SK-N-SH (cell line): ENCODE data around the gene CRIP2. TPM values are rescaled to one million over a fixed set of nuclear protein-coding genes. Genes with fewer than 3 reads are reported as not detected.
A peak's percentile ranks its signal among the peaks of the same experiment; 100 is the strongest.

Experiments used
- CTCF ChIA-PET: fragments of 300-600, 350-600 bp; formaldehyde crosslinking; extraction: SDS; loops from one replicate; lab custom pipeline; 2021; lab: Yijun Ruan, JAX
- POLR2A ChIA-PET: fragments of 350-600 bp; sonication (Branson Sonifier 250); formaldehyde crosslinking; extraction: SDS; loops from one replicate; lab custom pipeline; 2020; ENCODE audit warnings: antibody characterized with exemption, inconsistent platforms; lab: Yijun Ruan, JAX
- DNase-seq: peaks from one replicate; pipeline ENCODE4 v3.0.0; 2012
- H2AFZ ChIP-seq: fragments of 200-600 bp; sonication (generic); 2 replicates; pipeline ENCODE4 v1.8.1; 2016; ENCODE audit warnings: antibody characterized with exemption, mild to moderate bottlenecking, low read depth
- H3F3A ChIP-seq: fragments of 200-600 bp; sonication (generic); replicated peaks from 2 replicates; pipeline ENCODE3; 2016; ENCODE audit warnings: antibody characterized with exemption, mild to moderate bottlenecking; ENCODE audit not compliant: insufficient read depth
- H3K27ac ChIP-seq, 2 experiments: fragments of 200-500 bp in 1 of 2; fragments of 200-600 bp in 1 of 2; sonication (Bioruptor generic) in 1 of 2; sonication (generic), shearing (Covaris generic) in 1 of 2; 2 replicates each; pipeline versions ENCODE4 v1.5.1 to v1.6.1; 2014 to 2016; ENCODE audit warnings: low read depth in 2 of 2, inconsistent platforms in 1 of 2, low read length in 1 of 2, mild to moderate bottlenecking in 1 of 2, mixed read lengths in 1 of 2
- H3K27me3 ChIP-seq: fragments of 200-600 bp; sonication (generic), shearing (Covaris generic); 2 replicates; pipeline ENCODE4 v1.6.1; 2016; ENCODE audit warnings: mixed run types; ENCODE audit not compliant: insufficient read depth
- H3K36me3 ChIP-seq, 2 experiments: fragments of 200-500 bp in 1 of 2; fragments of 200-600 bp in 1 of 2; sonication (Bioruptor generic) in 1 of 2; sonication (generic) in 1 of 2; replicated peaks in 1 of 2; 2 replicates each; pipeline versions ENCODE3 to v1.5.1; 2014 to 2016; ENCODE audit warnings: low read length in 1 of 2, mild to moderate bottlenecking in 1 of 2; ENCODE audit not compliant: insufficient read depth in 2 of 2, control insufficient read depth in 1 of 2
- H3K4me1 ChIP-seq, 2 experiments: fragments of 200-500 bp in 1 of 2; fragments of 200-600 bp in 1 of 2; sonication (Bioruptor generic) in 1 of 2; sonication (generic), shearing (Covaris generic) in 1 of 2; 2 replicates each; pipeline versions ENCODE4 v1.5.1 to v1.6.1; 2014 to 2016; ENCODE audit warnings: low read depth in 1 of 2, low read length in 1 of 2, mixed run types in 1 of 2; ENCODE audit not compliant: insufficient read depth in 2 of 2, control insufficient read depth in 1 of 2
- H3K4me2 ChIP-seq: fragments of 200-600 bp; sonication (generic), shearing (Covaris generic); 2 replicates; pipeline ENCODE4 v1.6.1; 2017; ENCODE audit warnings: mixed run types
- H3K4me3 ChIP-seq, 2 experiments: fragments of 200-500 bp in 1 of 2; fragments of 200-600 bp in 1 of 2; sonication (Bioruptor generic) in 1 of 2; sonication (generic), shearing (Covaris generic) in 1 of 2; 2 replicates each; pipeline versions ENCODE4 v1.5.1 to v1.8.1; 2014 to 2016; ENCODE audit warnings: low read depth in 2 of 2, inconsistent platforms in 1 of 2, low read length in 1 of 2, mild to moderate bottlenecking in 1 of 2, mixed read lengths in 1 of 2, moderate library complexity in 1 of 2
- H3K79me2 ChIP-seq: fragments of 200-600 bp; sonication (generic); 2 replicates; pipeline ENCODE4 v1.8.1; 2017; ENCODE audit warnings: mild to moderate bottlenecking; ENCODE audit not compliant: insufficient read depth
- H3K9ac ChIP-seq: fragments of 200-600 bp; sonication (generic); 2 replicates; pipeline ENCODE4 v1.6.1; 2017; ENCODE audit warnings: mixed run types
- H3K9me2 ChIP-seq: fragments of 200-600 bp; sonication (generic); 2 replicates; pipeline ENCODE4 v1.6.1; 2017; ENCODE audit warnings: mixed run types
- H3K9me3 ChIP-seq: fragments of 200-600 bp; sonication (generic); 2 replicates; pipeline ENCODE4 v1.6.1; 2017; ENCODE audit warnings: mixed run types, mild to moderate bottlenecking, moderate library complexity
- H4K20me1 ChIP-seq: fragments of 200-600 bp; sonication (generic); 2 replicates; pipeline ENCODE4 v1.6.1; 2017; ENCODE audit warnings: mild to moderate bottlenecking, mixed run types; ENCODE audit not compliant: insufficient read depth
- CHD2 ChIP-seq: fragments of 150-350 bp; IDR thresholded peaks from 2 replicates; pipeline ENCODE4 v1.6.1; 2018; ENCODE audit warnings: low read length; ENCODE audit not compliant: partially characterized antibody
- EP300 ChIP-seq, 2 experiments: IDR thresholded peaks; 2 replicates each; pipeline versions ENCODE4 v1.4.0 to v1.6.1; 2012; ENCODE audit warnings: borderline replicate concordance in 1 of 2, low read depth in 1 of 2, low read length in 1 of 2
- GABPA ChIP-seq: IDR thresholded peaks from 2 replicates; pipeline ENCODE4 v1.4.0; 2012; ENCODE audit warnings: low read depth, mild to moderate bottlenecking
- IRF3 ChIP-seq: fragments of 150-350 bp; IDR thresholded peaks from 2 replicates; pipeline ENCODE4 v1.6.1; 2016; ENCODE audit warnings: mild to moderate bottlenecking, low read depth, low read length
- JUND ChIP-seq: IDR thresholded peaks from 2 replicates; pipeline ENCODE4 v1.4.0; 2012
- MXI1 ChIP-seq: IDR thresholded peaks from 2 replicates; pipeline ENCODE4 v1.6.1; 2012; ENCODE audit warnings: mild to moderate bottlenecking, low read depth, low read length, improper control_type of control experiment
- POLR2AphosphoS5 ChIP-seq: IDR thresholded peaks from 2 replicates; pipeline ENCODE4 v1.6.1; 2012; ENCODE audit warnings: low read depth, low read length
- RXRA ChIP-seq: IDR thresholded peaks from 2 replicates; pipeline ENCODE4 v1.4.0; 2012; ENCODE audit warnings: low read depth, mild to moderate bottlenecking, borderline replicate concordance
- SIN3A ChIP-seq: IDR thresholded peaks from 2 replicates; pipeline ENCODE4 v1.6.1; 2012; ENCODE audit warnings: low read depth, mild to moderate bottlenecking, low read length, moderate library complexity, borderline replicate concordance
- USF2 ChIP-seq: fragments of 150-350 bp; IDR thresholded peaks from 2 replicates; pipeline ENCODE4 v1.6.1; 2017; ENCODE audit warnings: antibody characterized with exemption, low read length, low read depth, borderline replicate concordance
- WGBS: methylation state at CpG from one replicate; pipeline ENCODE4 v1.1.6; 2017; ENCODE audit warnings: low lambda C conversion rate; 5-methylcytosine and 5-hydroxymethylcytosine counted together
- polyA plus RNA-seq, 3 experiments: library from polyadenylated mRNA; depleted of rRNA; stranded (reverse); fragments of >200 nt; gene quantifications; 2 replicates each; pipeline ENCODE4 v1.2.3, GENCODE V29; 2012

Gene CRIP2
- polyA plus RNA-seq, 1 of the 3 experiments (the other 2 are of a cell fraction) = 335 TPM

- TF ChIP-seq SIN3A (no peak), EP300 (IDR thresholded peaks at IDR 0.05; ENCODE audit: borderline replicate concordance in 1 of 2, low read depth in 1 of 2, low read length in 1 of 2) (peak in 1 of 2 experiments; percentile 58; a peak in 2 of 4 replicates), IRF3 (no peak), CHD2 (peak; percentile 87), USF2 (0 out of 2 replicates have a peak, but pooled peaks have one; percentile 10), JUND (no peak), MXI1 (peak; percentile 92), RXRA (no peak), GABPA (no peak)
Measured at GRCh38 chr14:105476097-105476830, 1.6 kb downstream of the CRIP2 start (continued).

DNA sequence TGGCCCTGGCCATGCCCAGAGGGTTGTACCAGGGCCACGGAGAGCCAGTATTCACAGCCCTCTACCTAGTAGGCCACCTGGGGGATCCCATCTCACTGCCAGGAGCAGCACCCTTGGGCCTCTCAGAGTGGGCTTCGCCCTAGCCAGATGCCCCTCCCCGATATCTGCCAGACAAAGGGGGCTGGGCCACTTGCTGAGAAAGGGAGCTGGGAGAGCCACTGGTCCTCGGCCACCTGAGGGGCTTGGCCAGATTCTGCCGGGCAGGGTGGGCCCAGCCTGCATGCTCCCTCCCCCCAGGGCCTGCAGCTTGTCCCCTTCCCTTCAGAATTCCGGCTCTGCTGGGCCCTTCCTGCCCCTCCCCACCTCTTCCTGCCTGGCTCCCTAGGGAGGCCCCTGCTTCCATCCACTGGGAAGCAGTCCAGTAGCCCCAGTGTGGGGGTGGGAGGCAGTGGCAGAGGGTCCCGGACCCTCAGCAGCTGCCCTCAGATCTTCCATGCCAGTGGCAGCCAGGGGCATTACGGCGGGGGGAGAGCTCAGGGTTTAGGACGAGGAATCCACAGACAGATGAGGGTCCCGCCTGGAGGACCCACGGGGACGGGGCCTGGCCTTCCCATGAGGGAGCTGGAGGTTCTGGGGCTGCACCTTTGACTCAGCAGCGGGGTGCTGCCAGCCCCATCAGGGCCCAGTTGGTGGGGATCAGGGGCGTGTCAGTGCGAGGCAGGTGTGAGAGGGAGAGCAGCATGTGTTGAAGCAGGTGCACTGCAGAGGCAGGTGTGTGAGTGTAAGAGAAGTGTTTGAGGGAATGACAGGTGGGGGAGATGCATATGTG is 2.4 kb downstream of the CRIP2 start:
- Histone ChIP-seq H3K27me3 (no peaks in the 10 kb centered on the region), H3K4me3 (peak overlapping the region; percentile 92 to 96), H3K9me3 (no peaks in the 10 kb centered on the region), H3K79me2 (peaks cover 32% of the 10 kb centered on the region), H2AFZ (no peak overlapping the region), H3K27ac (peak overlapping the region; percentile 89 to 99), H3K36me3 (peaks cover 0 to 2% of the 10 kb centered on the region in 2 experiments), H4K20me1 (peaks cover 6% of the 10 kb centered on the region; the same call in 1 of the 2 replicates), H3K4me1 (peaks cover 28 to 60% of the 10 kb centered on the region in 2 experiments; a peak in 3 of 4 replicates), H3K9me2 (no peaks in the 10 kb centered on the region), H3K4me2 (peak overlapping the region; percentile 96), H3K9ac (peak overlapping the region; percentile 99), H3F3A (peaks cover 31% of the 10 kb centered on the region)
- peak; percentile 58 for DNase-seq
- TF ChIP-seq CHD2 = peak; percentile 3
- TF ChIP-seq POLR2AphosphoS5 = no peak
- 0 out of 4 replicates have a peak, but pooled peaks of 1 of the 2 experiments have one; percentile 1 for TF ChIP-seq EP300 (IDR thresholded peaks at IDR 0.05; ENCODE audit: borderline replicate concordance in 1 of 2, low read depth in 1 of 2, low read length in 1 of 2)
- POLR2A ChIA-PET = interaction anchor here (0.9 to 1.4 kb wide), 2 partner anchors 13 to 20 kb away, joined by 3 to 9 read pairs; no protein-coding TSS in a partner anchor
- CTCF ChIA-PET = interaction anchor here (0.8 to 3.1 kb wide), 9 partner anchors 9 to 383 kb away, joined by 3 to 34 read pairs (median 4); partner anchors contain the start of genes CRIP1 and TEDC1
- WGBS = 60% methylated on average over 11 of the region's 16 CpGs
